ENCODE data around the gene ITGA1.

ITGA1 gene

DNA sequence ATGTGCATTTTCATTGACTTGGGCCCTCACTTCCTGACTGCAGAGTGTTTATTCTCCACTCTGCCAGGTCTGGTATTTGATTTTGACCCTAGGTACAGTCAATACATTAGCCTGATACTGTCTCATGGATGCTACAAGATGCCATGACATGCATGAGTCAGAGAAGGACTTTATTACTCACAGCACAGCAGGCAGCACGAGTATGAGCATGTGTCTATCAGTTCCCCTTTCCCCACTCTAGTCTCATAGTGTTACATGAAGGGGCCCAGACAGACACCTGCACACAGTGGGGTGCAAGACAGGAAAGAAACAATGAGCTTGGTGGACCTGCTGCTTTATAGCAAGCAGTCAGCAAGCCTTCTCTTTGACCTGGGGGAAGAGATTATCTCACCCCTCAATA lies 221.0 kb downstream of the ITGA1 start:
- TF ChIP-seq, protein P1, sequence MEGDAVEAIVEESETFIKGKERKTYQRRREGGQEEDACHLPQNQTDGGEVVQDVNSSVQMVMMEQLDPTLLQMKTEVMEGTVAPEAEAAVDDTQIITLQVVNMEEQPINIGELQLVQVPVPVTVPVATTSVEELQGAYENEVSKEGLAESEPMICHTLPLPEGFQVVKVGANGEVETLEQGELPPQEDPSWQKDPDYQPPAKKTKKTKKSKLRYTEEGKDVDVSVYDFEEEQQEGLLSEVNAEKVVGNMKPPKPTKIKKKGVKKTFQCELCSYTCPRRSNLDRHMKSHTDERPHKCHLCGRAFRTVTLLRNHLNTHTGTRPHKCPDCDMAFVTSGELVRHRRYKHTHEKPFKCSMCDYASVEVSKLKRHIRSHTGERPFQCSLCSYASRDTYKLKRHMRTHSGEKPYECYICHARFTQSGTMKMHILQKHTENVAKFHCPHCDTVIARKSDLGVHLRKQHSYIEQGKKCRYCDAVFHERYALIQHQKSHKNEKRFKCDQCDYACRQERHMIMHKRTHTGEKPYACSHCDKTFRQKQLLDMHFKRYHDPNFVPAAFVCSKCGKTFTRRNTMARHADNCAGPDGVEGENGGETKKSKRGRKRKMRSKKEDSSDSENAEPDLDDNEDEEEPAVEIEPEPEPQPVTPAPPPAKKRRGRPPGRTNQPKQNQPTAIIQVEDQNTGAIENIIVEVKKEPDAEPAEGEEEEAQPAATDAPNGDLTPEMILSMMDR (IDR thresholded peaks at IDR 0.05; ENCODE audit: low read depth, low read length) = no peak

More for the DNA sequence above, 221.0 kb downstream of the ITGA1 start:
- H3K4me3 ChIP-seq (ENCODE audit: low read depth, low read length) = no peak overlapping the region
